GM19468 (cell line): ENCODE measurements around the gene CCDC34.

ENCODE experiments used
- ATAC-seq: cut with Tn5 transposase; IDR thresholded peaks from one replicate; pipeline ENCODE4 v1.9.1; 2021; ENCODE audit warnings: mild to moderate bottlenecking, moderate library complexity, moderate number of reproducible peaks; ENCODE audit not compliant: unreplicated experiment; ENCODE audit errors: extremely low read depth

CCDC34 gene

DNA sequence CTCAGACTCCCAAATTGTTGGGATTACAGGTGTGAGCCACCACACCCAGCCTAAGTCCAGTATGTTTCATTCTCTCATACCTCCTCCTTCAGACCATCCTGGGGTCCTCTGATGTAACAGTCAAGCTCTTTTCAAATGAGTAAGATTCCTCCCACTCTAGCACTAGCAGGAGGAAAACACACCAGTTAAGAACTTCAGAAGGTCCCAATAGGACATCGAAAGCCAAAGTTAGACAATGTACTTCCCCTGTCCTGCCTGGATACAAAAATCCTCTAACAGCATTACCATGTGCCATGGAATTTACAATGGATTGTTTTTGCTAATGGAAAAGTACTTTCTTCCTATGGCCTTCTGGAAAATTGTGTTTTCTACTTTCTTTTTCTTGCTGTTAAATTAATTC lies 67.1 kb downstream of the CCDC34 start:
- no peak for ATAC-seq

DNA sequence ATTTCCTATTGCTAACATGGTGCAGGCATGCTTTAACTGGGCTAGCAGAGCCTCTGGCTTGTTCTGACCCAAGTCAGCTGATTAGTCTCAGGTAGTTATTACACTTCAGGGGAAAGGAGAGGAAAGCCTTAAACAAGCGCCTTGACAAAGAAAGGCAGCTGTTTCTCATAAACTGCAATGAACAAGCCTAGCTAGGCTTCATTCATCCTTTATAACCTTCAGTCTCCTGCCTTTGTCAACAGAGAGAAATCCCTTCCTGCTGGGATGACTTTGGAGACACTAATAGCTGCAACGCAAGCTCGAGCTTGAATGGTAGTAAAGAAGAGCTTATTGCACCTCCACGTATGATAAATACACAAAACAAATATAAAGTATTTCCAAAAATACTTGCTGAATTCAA lies 68.4 kb downstream of the CCDC34 start:
- ATAC-seq: no peak

DNA sequence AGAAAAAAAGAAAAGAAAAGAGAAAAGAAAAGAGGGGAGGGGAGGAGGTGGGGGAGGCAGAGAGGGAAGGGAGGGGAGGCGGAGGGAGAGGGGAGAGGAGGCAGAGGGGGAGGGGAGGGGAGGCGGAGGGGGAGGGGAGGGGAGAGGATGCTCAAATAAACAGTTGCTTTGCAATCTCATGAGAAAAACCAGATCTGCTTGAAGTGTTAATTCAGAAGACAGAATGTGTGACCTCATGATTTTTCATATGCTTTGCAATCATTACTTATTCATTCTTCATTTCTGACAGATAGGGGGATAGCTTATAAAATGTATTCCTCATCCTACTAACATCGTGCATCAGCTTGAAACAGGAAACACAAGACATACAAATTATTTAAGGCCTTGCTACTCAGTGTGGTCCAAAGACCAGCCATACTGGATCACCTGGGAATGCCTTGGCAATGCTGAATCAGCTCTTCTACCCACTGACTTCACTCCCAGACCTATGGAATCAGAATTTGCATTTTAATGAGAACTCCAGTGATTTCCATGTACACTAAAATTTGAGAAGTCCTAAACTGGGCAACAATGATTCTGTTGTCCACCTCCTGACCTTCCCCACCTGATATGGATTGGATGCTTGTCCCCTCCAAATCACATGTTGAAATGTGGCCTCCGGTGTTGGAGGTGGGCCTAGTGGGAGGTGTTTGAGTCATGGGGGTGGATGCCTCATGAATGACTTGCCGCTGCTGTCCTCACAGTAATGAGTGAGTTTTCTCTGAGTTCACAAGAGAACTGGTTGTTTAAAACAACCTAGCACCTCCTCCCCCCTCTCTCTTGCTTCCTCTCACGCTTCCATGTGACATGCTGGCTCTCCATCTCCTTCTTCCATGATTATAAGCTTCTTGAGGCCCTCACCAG lies 69.2 kb downstream of the CCDC34 start:
- no peak for ATAC-seq

DNA sequence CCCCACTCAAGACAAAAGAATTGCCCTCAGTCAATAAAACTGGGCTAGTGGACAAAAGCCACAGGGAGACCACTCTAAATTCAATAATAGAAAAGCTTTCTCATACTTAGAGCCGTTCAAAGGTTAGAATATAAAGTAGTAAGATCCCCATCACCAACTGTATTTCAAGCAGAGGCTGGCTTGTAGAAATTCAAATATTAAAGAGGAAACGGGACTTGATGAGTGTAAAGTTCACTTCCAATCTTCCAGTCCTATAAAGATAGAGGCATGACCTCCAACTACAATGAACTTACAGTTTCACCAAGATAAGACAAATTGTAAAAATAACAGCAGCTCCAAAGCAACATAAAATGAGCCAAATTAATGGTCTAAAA lies 70.4 kb downstream of the CCDC34 start:
- no peak for ATAC-seq

DNA sequence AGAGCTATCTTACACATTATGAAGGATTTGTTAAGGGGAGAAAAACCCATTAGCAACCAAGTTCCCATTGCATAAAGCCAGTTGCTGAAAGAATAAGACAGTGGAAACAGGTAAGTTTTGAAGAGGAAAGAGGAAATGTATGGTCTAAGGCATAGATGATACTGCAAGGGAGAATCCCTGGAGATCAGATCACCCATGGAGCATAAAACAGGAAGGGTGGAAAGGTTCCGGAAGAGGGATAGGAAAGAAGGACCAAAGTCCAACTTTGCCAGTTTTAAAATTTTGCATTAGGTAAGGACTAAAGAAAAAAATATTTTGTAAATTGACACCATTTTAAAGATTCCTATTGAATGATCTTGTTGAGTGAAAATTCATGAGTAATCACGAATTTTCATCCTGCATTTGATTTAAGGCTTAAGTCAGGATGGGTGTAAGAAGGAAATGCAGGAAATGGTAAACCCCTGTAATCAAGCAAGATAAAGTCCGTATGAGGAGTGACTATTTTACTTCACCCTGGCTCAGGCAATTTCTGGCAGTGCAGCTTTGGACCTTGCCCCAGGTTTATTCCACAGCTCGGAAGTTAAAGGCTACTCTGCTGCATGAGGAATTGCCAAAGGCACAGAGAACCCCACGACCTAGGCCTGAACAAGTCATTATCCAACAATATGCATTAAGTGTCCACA lies 70.9 kb downstream of the CCDC34 start:
- no peak for ATAC-seq

DNA sequence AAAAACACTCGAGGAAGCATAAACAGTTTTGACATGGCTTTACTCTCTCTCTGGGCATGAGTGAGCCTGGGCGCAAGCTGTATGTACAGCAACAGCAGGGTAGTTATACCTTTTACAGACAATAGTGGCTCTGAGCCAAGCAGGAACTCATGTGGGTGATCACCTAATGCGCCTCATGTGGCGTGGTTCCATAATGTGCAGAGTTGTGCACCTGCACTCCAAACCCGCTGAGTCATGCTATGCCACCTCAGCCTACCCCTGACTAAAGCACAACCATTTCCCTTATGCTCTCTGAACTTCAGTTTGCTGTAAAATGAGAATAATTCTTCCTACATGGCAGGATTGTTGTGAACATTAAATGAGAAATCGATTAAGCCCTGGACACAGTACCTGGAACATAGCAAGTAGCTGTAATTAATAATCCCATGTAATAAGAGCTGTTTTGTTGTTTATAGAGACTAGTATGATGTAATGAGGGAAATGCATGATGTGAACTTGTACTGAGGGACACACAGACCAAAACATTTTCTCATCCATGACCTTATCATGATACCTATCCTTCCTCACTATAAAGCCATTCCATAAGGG lies 71.6 kb downstream of the CCDC34 start:
- ATAC-seq: no peak

DNA sequence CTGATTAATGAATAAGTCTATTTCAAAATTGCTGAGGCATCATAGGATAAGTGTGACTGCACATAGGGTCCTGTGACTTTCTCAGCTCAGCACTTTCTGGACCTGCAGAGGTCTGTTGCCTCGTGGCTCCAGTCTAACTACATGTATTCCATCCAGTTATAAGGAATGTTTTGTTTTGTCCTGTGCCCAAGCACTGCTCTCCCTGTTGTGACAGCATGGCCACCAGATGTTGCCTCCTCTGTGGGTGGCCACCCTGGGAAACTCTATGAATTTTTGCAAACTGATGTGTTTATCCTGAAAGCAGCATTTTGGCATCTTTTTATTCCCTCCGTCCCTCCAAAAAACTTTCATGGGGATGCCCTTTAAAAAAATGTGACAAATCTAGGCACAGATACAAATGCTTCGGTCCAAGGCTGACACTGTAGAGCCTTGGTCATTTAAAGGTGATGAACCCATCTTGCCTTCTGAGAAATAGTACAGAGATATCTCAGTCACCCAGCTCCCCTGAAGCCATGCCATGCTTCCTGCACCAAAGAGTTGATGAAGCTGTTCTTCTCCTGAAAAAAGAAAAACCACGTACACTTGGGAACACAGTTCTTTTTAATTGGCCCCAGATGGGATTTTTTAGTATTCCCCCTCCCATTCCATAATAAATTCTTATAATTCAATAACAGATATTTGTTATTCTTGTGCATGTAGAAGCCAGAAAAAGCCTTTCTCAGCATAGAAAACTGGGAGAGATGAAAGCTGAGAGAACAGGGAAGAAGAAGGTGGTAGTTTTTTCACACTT lies 72.6 kb downstream of the CCDC34 start:
- ATAC-seq: no peak
